ENCODE results near the gene ADGRG3. TPM values are rescaled to one million over a fixed set of nuclear protein-coding genes. Genes with fewer than 3 reads are reported as not detected.

The ADGRG3 gene
- total and polyA plus RNA-seq, 9 of the 15 experiments (the other 6 are each of a cell fraction or from before 2014, with no cell fraction given) = 0.09 to 0.52 (median 0.14) TPM; not detected in 3

GRCh38 chr16:57639172-57639887 lies 28.8 kb upstream of the ADGRG3 start (continued):
- TF ChIP-seq ZNF511 (CRISPR knock-in tag; IDR thresholded peaks at IDR 0.05) (no peak), RBM22 (IDR thresholded peaks at IDR 0.05; ENCODE audit: low read depth, low read length, poor library complexity, severe bottlenecking) (peak; percentile 66)

- H3K4me3 ChIP-seq = no peak overlapping the region
- FAIRE-seq (no peak), ATAC-seq (no peak), DNase-seq (ENCODE audit: extremely low read depth in 1 of 4, low spot score in 3 of 4) (no peak)
- no peaks in the 10 kb centered on the region; the same call in none of the 2 replicates for H4K20me1 ChIP-seq (replicated peaks; ENCODE audit: control insufficient read depth, insufficient read depth, low read length)
- ChIA-PET POLR2A (interaction anchor here (0.6 to 1.7 kb wide), 4 partner anchors 10 to 67 kb away, joined by 3 to 5 read pairs (median 4); no protein-coding TSS in a partner anchor), CTCF (ENCODE audit: low intra/inter-chr PET ratio) (no interaction called here)
- in situ Hi-C loops (cut with MboI) = no loop called here
- peaks cover 14 to 58% of the 10 kb centered on the region in 2 experiments for H3K27me3 ChIP-seq (ENCODE audit: control insufficient read depth in 2 of 2, insufficient read depth in 2 of 2, low read length in 2 of 2)
- H3K79me2 ChIP-seq (ENCODE audit: control insufficient read depth, insufficient read depth, low read length) = no peaks in the 10 kb centered on the region
- TF ChIP-seq ATF1 (CRISPR knock-in tag; IDR thresholded peaks at IDR 0.05) (no peak), ATF1 (tag; IDR thresholded peaks at IDR 0.05) (no peak), ZFP36 (IDR thresholded peaks at IDR 0.05; ENCODE audit: low read depth, low read length, partially characterized antibody) (peak; percentile 18), RBM25 (IDR thresholded peaks at IDR 0.05; ENCODE audit: low read depth, low read length, severe bottlenecking) (peak; percentile 19)
- no peaks in the 10 kb centered on the region for H3K36me3 ChIP-seq (ENCODE audit: control insufficient read depth, insufficient read depth, low read length)
- H3K9me3 ChIP-seq (replicated peaks; ENCODE audit: control insufficient read depth, insufficient read depth, low read depth, low read length) = peaks cover 3% of the 10 kb centered on the region
- no peak overlapping the region for H3K9ac ChIP-seq (ENCODE audit: insufficient read depth in 1 of 2, low read depth in 2 of 2, low read length in 2 of 2)
- WGBS (ENCODE audit: insufficient coverage, low coverage, missing lambda C conversion rate) = 7% methylated on average over 9 of the region's 9 CpGs
- H3K27ac ChIP-seq (ENCODE audit: extremely low read depth, low read depth, low read length) = no peak overlapping the region
- intact Hi-C loops (cut with micrococcal nuclease) = loop anchor here (10.0 kb wide), 1 partner anchor 355 kb away; no protein-coding TSS in a partner anchor
- BruUV-seq (replicated peaks) = no TSS peak
- H3K4me2 ChIP-seq (ENCODE audit: insufficient read depth, low read length) = no peak overlapping the region
- H2AFZ ChIP-seq (ENCODE audit: low read depth, low read length) = no peak overlapping the region
- no peaks in the 10 kb centered on the region for H3K9me1 ChIP-seq (ENCODE audit: control insufficient read depth, insufficient read depth, low read length)
- peaks cover 0 to 7% of the 10 kb centered on the region in 2 experiments; a peak in 2 of 5 replicates for H3K4me1 ChIP-seq (replicated peaks in 1 of 2; ENCODE audit: control insufficient read depth in 2 of 2, insufficient read depth in 2 of 2, low read length in 2 of 2)
Observed at GRCh38 chr16:57640185-57640584, 27.9 kb upstream of the ADGRG3 start.
